ENCODE results near the gene PEX5L.

PEX5L gene

DNA sequence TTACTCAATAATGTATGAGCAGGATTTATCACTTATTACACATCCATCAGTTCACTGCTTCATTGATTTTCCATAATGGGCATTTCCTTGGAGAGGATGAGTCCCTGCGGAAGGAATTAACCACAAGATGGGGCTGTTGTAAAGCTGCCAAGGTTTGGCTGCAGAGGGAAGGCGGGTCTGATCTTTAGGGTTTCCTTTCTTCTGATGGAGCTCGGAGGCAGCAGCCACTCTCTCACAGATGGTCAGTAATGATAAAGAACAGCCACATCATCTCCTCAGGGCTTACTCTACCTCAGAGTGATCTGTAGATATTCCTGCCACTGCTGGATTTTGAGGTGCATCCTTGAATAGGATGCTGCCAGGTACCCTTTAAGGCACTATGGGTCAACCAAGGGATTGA is 268.7 kb downstream of the PEX5L start:
- DNase-seq: no peak

DNA sequence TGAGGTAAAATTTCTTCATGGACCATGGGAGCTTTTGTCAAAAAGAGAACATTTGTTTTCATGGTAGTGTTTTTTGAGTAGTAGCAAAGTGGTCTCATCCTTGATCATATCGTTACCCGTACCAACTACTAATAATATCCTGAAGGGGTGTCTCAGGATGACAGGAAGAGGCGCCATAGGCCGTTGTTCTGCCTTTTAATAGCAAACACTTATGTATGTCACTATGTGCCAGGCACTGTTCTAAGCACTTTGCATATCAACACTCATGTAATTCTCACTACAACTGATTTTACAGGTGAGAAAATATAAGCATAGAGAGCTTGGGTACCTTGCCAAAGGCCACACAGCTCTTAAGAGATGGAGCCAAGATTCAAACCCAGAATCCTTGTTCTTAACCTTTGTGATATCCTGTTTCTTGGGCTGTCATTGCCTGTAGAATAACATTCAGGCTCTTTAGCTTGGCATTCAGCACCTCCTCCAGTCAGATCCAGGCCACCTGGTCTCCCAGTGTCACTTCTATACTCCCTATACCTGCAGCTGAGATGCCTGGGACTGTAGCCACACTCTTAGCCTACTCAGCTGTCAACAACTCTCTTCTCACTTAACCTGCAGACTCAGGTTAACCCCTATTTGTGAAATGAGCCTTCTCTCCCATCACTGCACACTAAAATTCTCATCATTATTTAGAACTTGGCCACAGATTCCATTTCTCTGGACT is 270.2 kb downstream of the PEX5L start:
- no peak for DNase-seq

GRCh38 chr3:179765396-179765795 is 271.3 kb downstream of the PEX5L start:
- DNase-seq: no peak

- DNase-seq: no peak
These were observed 275.8 kb downstream of the PEX5L start for GRCh38 chr3:179760944-179761343.

DNA sequence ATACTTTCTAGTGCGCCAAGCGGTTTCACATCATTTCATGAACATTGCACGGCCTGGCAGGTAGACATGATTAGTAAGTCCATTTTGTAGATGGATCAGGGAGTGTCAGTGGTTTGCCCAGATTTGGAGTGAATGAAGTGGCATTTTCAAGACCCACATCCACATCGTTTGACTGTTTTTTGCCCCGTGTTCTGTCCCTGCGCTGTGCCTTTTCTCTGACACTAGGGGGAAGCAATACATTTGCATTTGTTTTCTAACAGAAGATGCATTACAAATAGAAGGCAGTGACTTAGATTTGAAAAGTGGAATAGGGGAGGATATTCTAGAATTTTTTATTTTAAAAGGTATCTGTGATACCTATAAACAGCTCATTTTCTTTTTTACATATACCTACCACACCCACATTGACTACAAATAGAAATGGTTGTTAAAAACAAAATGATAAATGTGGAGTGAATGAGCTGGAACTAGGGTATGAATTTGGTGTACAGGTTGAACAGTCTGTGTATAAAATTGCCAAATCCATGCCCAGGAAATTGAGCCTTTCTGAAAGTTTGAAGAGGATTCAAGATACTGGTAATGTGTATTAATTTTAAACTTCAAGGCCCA is 285.9 kb downstream of the PEX5L start:
- no peak for DNase-seq

DNA sequence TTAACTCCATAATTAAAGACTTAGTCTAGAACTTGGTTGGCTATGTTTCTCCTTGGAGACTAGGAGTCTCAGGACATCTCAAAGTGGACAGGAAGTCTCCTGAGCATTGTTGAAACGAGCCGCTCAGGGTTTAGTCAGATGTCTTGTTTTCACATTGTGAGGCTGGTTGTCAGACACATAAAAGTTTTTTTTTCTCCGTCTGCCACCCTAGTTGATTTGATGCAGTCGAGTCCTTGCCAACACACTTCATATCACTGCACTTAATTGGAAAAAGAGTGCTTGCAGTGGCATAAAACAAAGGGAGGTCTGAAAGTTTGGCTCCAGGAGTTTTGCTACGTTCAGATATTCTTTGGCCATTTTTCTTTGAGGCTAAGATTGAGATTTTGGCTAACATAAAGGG is 291.0 kb downstream of the PEX5L start:
- no peak for DNase-seq

- no peak for DNase-seq
These were observed 291.7 kb downstream of the PEX5L start for GRCh38 chr3:179745079-179745478.
